SHP77 (cell line): Measurements from ENCODE around the gene DCUN1D4.
"Not testable (repeated sequence)": the region's sequence is repeated elsewhere in the genome, so short reads cannot be mapped to it uniquely, and the experiment has no call there.

Source experiments
- DNase-seq, 2 experiments: peaks; one replicate each; lab custom pipeline; 2025; lab: John Stamatoyannopoulos, UW

The DCUN1D4 gene

DNA sequence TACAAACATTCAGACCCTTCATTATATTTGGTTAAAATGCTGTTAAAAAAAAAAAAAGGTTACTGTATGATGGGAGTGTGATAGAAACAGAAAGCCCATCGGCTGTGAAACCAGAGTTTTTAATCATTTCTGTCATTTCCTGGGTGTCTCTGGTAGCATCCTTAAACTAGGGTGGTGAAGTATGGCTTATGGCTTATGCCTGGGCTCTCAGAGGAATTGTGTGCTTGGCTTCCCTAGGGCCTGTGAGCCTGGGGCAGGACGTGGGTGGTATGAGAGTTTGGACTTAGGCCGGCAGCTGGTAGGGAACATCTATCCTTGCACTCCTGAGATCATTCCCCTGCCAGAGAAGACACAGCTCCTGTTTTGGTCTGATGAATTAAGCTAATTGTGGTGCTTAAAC lies 52.2 kb downstream of the DCUN1D4 start:
- no peak for DNase-seq

DNA sequence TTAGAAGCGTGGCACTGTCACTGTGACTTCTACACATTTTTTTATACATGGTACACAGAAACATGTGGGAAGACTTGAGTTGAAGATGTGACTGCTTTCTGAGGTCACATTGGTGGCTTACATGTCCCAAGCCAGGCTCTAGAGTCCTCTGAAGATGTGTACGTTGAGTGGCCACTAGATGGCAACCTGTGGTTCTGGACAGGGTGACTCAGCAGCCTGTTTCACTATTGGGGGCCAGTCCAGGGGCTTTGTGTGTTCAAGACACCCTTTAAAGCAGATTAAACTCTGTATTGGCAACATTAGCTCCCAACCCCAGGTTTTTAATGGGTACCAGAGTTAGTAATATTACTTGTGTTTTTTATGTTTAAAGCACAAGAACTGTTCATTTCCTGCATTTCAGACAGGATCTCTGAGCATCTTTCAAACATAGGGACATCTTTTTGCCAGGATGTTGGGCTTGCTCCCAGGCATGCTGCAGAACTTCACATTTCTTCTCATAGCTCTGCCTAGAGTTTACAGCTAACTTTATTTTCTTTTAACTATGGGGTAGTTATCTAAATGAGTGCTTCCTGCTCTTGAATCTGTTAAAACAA lies 53.0 kb downstream of the DCUN1D4 start:
- peak; percentile 71 to 82 for DNase-seq

DNA sequence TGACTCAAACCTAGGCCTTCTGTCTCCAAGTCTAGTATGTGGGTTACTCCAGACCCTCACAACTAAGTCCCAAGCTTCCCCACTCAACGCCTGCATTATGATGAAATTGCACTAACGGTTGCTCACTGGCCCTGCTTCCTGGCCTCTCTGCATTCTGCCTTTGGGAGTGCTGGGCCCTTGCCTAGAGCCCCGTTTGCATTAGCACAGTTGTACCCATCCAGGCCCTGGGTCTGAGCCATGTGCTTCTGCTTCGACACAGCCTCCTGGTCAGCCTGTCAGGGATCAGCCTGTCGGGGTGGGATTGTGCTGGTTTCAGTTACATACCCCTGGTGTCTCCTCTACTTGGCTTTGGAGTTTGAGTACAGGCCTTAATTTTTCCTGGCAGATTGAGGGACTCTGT lies 58.4 kb downstream of the DCUN1D4 start:
- DNase-seq, result no peak

DNA sequence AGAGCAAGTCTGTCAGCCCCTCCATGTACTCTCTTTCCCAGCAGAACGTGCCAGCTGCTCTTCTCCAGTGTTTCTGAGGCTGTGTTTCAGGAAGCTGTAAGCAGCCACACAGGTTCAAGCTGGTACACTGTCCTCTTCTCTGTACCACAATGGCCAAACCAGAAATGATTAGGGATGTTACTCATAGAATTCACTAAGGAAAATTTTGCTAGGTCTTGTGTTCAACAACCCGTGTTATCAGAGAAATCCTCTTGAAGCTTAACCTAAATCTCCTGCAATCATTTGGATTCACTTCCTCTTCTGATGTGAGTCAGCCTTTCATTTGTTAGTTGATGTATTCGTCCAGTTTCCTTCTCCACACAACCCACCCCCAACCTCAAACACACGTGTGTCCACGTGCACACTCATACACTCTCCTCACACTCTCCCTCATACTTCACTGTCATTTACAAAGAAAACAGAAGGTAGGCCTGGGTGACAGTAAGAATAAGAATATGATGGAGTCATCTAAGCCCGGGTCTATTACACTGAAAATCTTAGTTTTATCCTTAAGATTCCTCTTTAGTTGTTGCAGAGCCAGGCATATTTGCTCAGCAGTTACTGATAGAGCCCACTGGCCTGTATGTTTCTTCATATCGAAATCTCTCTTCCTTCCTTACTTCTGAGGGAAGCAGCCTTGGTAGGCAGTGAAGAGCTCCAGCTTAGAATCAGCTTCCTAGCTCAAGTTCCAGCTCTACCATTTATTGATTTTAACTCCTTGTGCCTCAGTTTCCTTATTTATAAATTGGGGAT lies 63.4 kb downstream of the DCUN1D4 start:
- no peak for DNase-seq

DNA sequence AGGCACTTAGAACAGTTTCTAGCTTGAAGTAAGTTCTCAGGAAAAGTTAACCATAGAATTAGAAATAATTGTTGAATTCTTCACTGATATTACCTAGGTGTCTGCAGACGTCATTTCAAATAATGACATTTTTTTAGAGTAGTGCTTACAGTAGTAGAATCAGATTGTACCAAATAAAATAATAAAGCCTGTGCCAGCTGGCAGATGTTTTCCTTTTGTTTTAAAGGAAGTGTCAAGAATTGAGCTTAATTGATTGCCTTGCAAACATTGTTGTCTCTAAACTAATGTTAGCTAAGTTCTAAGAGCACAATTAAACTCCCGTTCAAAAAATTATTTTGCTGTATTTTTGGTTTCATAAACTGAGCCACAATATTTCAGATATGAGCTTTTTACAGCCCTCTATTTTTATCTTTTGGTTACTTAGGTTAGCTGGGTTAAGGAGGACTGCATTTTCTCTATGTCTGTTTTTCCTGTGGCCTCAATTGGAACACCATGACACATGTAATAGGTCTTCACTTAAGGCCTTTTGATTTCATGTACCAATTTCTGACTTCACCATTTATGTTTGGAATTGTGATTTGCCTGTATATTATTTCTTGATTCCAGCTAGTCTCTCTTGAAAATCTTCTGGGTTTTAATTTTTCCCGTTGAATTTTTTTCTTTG lies 64.2 kb downstream of the DCUN1D4 start:
- DNase-seq, result no peak

DNA sequence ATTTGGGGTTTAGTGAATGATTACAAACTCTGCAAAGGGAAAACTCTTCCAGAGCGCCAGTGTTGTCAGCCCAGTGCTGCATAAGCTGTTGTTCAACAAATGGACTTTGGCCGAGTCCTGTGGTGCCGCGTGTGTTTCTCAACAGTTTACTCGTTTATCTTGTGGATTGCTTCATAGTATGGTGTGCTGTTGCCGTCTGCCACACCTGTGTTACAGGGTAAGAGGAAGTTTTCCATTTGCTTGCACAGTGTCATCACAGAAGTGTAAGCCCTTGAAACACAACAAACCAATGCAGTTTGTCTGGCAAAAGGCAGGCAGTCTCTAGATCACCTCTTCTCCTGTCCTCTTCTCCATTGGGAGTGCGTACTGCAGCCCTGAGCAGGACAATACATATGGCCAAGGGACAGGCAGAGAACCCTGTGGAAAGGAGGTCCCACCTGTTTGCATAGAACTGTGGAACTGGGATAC lies 66.3 kb downstream of the DCUN1D4 start:
- DNase-seq, result no peak

DNA sequence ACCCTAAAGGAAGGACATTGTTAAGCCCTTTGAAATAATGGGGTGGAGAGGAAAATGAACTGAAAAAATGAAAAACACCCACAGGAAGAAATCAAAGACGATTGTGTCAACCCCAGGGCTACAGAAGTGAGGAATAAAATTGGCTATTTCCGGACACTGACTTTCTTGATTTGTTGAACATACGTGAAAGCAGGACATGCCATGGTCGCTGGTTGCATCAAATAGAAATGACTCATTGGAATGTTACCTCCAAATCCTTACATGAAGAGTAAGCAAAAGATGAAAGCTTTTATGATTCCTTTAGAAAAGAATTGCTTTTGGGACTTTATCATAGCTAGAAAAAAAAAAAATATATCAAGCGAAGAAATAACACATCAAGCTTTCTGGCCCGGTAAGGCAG lies 75.3 kb downstream of the DCUN1D4 start:
- DNase-seq, result no peak

DNA sequence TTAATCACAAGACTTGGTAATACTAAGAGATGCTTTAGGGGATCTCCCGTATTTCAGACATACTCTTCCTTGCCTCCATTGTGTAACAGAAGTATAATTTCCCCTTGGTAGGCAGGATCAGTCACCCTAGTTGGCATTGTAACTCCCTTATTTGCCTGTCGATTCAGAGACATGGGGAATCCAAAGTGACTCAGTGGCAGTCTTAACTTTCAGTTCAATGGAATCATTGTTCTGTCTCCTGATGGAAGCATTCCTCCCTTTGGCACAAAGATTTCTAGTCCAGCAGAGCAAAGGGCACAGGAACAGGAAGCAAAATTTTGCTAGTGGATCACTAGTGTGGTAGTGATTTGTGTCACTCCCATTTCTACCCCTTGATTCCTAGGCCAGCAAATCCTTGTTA lies 80.4 kb downstream of the DCUN1D4 start:
- no peak for DNase-seq

DNA sequence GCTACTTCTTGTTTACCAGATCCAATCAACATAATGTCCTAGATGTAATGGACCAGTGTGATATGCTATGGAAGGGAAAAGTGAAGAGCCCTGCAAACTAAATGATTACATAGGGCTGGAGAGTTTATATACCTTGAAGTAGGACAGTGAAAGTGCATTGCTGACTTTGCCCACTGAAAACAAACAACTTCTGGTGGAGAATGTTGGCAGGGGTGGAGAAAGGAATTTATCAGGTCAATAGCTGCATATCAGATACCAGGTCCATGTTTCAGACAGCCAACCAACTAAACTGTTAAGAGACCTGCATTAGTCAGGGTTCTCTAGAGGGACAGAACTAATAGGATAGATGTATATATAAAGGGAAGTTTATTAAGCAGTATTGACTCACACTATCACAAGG lies 82.4 kb downstream of the DCUN1D4 start:
- no peak for DNase-seq

DNA sequence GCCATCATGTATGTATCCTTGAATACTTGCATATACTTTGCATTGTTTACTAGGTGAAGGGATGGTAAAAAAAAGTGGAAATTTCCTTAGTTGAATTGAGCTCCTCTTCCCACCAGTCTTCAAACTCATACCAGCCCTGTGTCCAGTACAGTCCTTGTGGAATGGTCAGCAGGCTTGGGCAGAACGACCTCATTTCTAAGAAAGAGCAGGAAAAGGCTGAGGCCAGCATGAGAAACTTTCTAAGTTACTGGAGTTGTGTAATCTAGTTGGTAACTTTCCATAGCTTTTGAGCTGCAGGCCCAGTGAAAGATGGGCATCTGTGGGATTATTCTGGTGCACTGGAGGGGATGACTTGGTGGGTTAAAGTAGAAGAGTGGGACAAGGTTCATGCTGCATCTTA lies 87.6 kb downstream of the DCUN1D4 start:
- DNase-seq, result no peak

DNA sequence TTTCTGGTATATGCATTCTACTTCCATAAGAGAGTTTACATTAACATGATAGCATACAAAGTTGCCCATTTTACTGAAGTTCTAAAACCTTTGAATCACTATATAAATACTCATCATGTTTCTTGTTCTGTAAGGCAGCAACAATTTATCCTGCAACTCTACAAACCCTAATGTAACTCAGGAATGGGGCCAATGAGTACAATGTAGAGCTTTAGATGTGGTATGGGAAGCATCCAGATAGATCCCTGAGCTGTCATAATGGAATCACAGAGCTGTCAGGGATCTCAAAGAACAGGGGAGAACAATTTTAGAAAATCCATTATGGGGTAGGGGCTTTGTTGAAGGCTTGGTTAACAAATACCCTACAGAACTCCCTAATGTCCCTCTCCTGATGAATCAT lies 88.5 kb downstream of the DCUN1D4 start:
- no peak for DNase-seq

DNA sequence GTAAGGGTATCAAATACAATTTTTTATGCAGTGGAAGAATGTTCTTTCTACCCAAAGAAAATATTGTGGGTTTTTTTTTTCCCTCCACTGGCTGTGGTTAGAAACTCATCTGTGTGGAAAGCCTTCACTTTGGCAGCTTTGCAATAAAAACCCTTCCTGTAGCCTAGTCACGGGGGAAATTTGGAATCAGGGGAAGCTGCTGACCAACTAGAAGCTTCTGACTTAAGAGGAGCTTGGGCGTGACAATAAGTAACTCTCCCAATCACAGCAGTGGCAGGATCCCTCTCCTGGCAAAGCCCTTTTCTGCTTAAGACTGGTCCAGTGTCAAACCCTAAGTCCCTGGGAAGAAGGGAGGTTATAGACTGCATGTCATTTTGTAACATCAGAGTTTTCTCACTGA lies 89.3 kb downstream of the DCUN1D4 start:
- DNase-seq, result no peak

DNA sequence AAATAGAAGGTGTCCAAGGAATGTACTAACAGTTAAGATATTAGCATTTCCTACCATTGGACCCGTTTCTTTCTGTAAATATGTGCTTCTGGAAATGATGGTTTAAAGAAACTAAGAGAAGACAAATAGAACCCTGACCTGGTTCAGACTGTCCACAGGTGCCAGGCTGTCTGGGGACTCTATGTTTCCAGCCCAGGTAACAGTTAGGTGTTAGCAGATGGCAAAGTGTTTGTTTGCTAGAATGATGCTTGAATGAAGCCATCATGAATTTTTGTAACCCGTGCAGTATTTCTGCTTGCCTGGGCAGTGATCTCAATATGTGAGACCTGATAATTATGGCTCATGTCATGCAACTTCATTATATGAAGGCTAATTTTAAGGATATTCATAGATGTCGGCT lies 89.7 kb downstream of the DCUN1D4 start:
- DNase-seq, result no peak

DNA sequence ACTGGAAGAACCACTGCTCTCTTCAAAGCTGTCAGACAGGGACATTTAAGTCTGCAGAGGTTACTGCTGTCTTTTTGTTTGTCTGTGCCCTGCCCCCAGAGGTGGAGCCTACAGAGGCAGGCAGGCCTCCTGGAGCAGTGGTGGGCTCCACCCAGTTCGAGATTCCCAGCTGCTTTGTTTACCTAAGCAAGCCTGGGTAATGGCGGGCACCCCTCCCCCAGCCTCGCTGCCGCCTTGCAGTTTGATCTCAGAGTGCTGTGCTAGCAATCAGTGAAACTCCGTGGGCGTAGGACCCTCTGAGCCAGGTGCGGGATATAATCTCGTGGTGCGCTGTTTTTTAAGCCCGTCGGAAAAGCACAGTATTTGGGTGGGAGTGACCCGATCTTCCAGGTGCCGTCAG lies 97.5 kb downstream of the DCUN1D4 start:
- DNase-seq, result not testable (repeated sequence)

DNA sequence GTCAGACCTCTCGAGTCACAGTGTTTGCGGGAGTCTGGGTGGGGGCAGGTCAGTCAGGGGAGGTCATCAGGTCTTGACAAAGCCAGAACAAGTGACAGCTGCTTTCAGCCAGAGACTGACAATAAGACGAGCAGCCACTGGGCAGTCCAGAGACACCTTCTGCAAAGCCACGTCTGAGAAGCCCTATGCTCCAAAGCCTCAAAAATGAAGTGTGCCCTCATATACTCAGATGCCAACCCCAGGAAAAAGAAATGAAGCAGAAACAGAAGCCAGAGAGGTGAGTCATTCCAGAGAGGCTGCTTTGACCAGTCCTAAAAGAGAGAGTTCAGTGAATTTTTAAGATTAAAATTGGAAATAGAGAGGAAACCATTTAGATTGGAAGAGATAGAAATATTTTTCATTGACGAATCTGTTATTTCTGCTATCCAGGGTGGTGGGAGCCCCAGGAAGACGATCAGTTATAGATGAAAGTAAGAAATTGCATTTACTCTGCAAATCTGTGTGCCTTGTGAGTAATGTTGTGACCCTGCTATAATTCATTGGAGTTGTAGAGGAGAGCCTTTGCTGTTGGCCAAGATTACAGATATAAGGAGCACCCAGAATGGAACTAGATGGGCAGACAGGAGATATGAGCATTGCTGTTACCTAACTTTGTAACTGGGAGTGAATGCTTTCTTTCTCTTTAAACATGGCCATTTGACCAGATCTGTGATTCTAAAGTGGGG lies 99.3 kb downstream of the DCUN1D4 start:
- DNase-seq, result no peak

DNA sequence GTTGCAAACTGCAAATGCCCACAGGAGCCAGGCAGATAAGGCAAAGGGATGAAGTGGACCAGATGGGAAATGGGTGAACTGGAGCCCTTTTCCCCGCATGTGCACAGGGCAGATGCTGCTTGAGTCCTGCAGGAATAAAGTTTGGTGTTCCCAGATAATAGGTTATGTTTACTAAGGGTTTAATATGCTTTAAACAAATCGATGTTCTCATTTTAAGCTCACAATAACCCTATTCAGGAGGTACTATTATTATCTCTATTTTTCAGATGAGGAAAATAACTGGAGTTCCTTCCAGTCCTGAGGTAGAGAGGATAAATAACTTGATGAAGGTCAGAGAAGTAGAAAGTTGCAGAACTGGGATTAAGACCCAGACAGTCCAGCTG lies 99.9 kb downstream of the DCUN1D4 start:
- DNase-seq, result no peak

DNA sequence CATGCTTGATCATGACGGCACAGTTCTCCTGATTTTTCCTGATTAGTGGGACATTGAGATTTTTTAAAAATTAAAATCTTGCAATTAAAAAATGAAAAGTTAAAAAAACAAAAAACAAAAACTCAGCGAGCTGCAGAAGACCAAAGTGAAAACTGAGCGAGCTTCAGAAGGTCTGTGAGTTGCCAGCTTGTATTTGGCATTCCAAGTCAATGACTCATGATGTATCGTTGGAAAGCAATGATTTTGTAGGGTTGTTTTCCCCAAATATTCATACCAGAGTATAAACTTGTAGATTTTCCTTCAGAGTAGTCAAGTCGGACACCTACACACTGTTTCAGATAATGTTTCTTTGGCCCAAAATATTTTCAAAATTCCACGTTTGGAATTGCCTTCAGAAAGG lies 100.3 kb downstream of the DCUN1D4 start:
- no peak for DNase-seq

DNA sequence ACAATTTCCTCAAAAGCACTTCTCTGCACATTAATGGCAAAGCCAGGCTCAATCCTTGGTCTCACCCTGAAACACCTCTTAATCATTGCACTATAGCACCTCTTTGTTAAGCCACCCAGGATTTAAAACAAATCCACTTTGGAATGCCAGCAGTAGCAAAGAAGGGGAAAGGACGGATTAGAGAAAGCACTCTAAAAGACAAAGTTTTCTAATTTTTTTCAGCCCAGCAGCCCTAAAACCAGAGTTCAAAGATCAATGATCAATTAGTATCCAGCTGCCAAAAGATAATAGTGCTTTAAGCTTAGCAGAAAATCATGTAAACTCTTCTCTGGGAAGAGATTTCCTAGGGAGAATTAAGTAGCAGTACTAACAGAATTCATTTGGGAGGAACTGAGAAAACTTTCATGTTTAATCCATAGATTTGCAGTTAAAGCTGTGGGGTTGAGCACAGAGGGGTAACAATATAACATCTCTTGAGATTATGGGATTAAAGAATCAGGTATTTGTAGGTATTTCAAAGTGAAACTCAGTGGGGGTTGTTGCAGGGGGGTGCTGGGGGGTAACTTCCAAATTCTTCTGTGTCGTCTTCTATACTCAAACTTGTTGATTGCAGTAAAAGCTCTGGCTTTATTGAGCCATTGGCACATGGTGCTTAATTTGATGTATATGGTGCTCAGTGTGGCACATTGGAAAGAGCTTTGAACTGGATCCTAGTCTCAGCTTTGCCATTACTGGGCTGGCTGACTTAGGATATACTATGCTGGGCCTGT lies 115.4 kb downstream of the DCUN1D4 start:
- DNase-seq, result no peak

DNA sequence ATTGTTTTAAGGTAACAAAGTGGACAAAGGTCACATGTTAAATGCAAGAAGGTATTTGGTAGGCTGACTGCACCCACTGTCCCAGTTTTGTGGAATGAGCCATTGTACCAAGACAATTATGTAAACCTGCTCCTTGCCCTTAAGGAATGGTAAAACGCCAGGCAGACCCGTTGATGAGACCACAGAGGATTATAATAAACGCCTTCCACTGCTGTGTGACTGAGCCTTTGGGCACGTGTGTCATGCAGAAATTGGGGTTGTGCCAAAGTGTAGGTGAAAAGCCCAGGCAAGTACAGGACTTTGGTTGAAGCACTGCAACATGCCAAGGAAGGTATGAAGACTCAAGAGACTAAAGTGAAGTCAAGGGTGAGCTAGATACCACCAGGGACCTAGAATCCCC lies 117.5 kb downstream of the DCUN1D4 start:
- no peak for DNase-seq

DNA sequence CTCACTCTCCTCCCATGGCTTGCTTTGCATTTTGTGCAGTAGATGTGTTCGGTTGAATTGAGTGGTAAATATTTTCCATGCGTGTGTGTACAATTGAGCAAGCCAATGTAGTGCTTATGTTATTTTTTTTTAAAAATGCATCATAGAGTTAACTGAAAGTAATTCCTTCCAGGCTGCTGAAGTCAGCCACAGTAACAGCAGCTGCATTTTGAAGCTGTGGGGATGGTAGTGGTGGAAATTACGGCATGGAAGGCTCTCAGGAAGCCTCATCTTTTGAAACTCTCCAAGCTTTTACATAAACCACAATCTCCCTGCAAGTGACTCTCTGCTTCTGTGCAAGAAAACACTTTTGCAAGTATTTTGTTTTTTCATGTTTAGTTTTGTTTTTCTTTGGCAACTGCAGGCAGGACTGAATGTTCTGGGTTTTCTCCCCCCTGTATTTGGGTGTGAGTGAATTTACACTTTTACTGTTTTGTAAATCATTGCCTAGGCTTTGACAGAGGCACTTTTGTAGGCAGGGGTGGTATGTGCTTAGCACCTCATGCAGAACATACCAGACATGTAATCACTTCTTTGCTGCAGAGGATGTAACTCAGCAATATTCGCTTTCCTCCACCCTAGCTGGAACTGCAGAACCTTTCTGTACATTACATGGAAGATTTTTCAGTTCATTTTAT lies 121.0 kb downstream of the DCUN1D4 start:
- no peak for DNase-seq

DNA sequence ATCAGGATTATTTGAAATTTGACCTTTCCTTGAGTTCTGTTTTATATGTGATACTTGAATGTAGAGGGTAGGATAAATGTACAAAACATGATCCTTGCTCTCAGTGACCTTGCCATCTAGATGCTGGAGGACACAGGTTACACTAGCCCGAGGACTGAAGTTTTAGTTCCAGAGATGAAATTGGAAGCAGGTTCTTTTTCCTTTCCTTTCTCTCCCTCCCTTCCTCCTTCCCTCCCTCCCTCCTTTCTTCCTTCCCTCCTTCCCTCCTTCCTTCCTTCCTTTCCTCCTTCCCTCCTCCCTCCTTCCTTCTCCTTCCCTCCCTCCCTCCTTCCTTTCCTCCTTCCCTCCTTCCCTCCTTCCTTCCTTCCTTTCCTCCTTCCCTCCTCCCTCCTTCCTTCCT lies 122.9 kb downstream of the DCUN1D4 start:
- DNase-seq, result no peak
